ENCODE data around the gene PLCL2.

Gene PLCL2

GRCh38 chr3:17081520-17081919, 196.8 kb downstream of the PLCL2 start:
- POLR2A ChIA-PET (ENCODE audit: low non-redundant PET) = no interaction called here
- no peak for DNase-seq (ENCODE audit: low spot score)
- CTCF ChIA-PET = no interaction called here
- H3K27ac ChIP-seq = no peak overlapping the region
- no peak for TF ChIP-seq CTCF (conservative IDR thresholded peaks at IDR 0.05; ENCODE audit: low read depth)

GRCh38 chr3:17087509-17087908, 202.8 kb downstream of the PLCL2 start:
- CTCF ChIA-PET = no interaction called here

GRCh38 chr3:17088017-17088416, 203.3 kb downstream of the PLCL2 start:
- POLR2A ChIA-PET (ENCODE audit: low non-redundant PET) = no interaction called here
- CTCF ChIA-PET = no interaction called here

More at GRCh38 chr3:17087509-17087908, 202.8 kb downstream of the PLCL2 start:
- no peak for TF ChIP-seq CTCF (conservative IDR thresholded peaks at IDR 0.05; ENCODE audit: low read depth)
- no peak for DNase-seq (ENCODE audit: low spot score)
- POLR2A ChIA-PET (ENCODE audit: low non-redundant PET) = no interaction called here
- H3K27ac ChIP-seq = no peak overlapping the region

GRCh38 chr3:17088602-17089313, 204.0 kb downstream of the PLCL2 start:
- ChIA-PET POLR2A (ENCODE audit: low non-redundant PET) (no interaction called here), CTCF (no interaction called here)
- H3K27ac ChIP-seq = no peak overlapping the region
- TF ChIP-seq CTCF (conservative IDR thresholded peaks at IDR 0.05; ENCODE audit: low read depth) = no peak
- no peak for DNase-seq (ENCODE audit: low spot score)

More at GRCh38 chr3:17088017-17088416, 203.3 kb downstream of the PLCL2 start:
- H3K27ac ChIP-seq = no peak overlapping the region
- no peak for TF ChIP-seq CTCF (conservative IDR thresholded peaks at IDR 0.05; ENCODE audit: low read depth)
- no peak for DNase-seq (ENCODE audit: low spot score)

- H3K27ac ChIP-seq = no peak overlapping the region
- ChIA-PET POLR2A (ENCODE audit: low non-redundant PET) (no interaction called here), CTCF (no interaction called here)
- DNase-seq (ENCODE audit: low spot score) = no peak
- no peak for TF ChIP-seq CTCF (conservative IDR thresholded peaks at IDR 0.05; ENCODE audit: low read depth)
Measured at GRCh38 chr3:17089314-17089700, 204.6 kb downstream of the PLCL2 start.

- H3K27ac ChIP-seq = no peak overlapping the region
- DNase-seq (ENCODE audit: low spot score) = no peak
- no peak for TF ChIP-seq CTCF (conservative IDR thresholded peaks at IDR 0.05; ENCODE audit: low read depth)
- ChIA-PET CTCF (no interaction called here), POLR2A (ENCODE audit: low non-redundant PET) (no interaction called here)
Measured at GRCh38 chr3:17090280-17090983, 205.7 kb downstream of the PLCL2 start.

Measured in RWPE1 (cell line).